HEK293 (cell line): ENCODE data around the gene ZDHHC17.
A peak's percentile ranks its signal among the peaks of the same experiment; 100 is the strongest.

Source experiments
- CTCF ChIA-PET: fragments of 350-600 bp; formaldehyde crosslinking; extraction: SDS; loops from one replicate; lab custom pipeline; 2021; ENCODE audit warnings: antibody characterized with exemption; lab: Yijun Ruan, JAX
- POLR2A ChIA-PET: fragments of 300-600 bp; formaldehyde crosslinking; extraction: SDS; loops from one replicate; lab custom pipeline; 2020; ENCODE audit warnings: antibody characterized with exemption, inconsistent platforms; lab: Yijun Ruan, JAX
- H3K27ac ChIP-seq: fragments of 200-500 bp; sonication (Bioruptor generic); 2 replicates; pipeline ENCODE4 v1.5.1; 2014; ENCODE audit warnings: low read depth, low read length, control low read depth, inconsistent platforms; ENCODE audit errors: extremely low read depth
- H3K36me3 ChIP-seq, 2 experiments: fragments of 200-500 bp in 1 of 2; sonication (Bioruptor generic) in 1 of 2; 1 replicate in 1 of 2; 2 replicates in 1 of 2; pipeline ENCODE4 v1.5.1; 2014 to 2017; ENCODE audit warnings: inconsistent platforms in 2 of 2, low read length in 2 of 2; ENCODE audit not compliant: control insufficient read depth in 2 of 2, insufficient read depth in 1 of 2
- H3K4me1 ChIP-seq: fragments of 200-500 bp; sonication (Bioruptor generic); 2 replicates; pipeline ENCODE4 v1.5.1; 2014; ENCODE audit warnings: mild to moderate bottlenecking, low read length, inconsistent platforms; ENCODE audit not compliant: control insufficient read depth, insufficient read depth
- H3K4me3 ChIP-seq: 2 replicates; pipeline ENCODE4 v1.5.1; 2011; ENCODE audit warnings: low read depth, mild to moderate bottlenecking, control low read depth, low read length, moderate library complexity
- H3K9me3 ChIP-seq: fragments of 200-500 bp; sonication (Bioruptor generic); 2 replicates; pipeline ENCODE4 v1.5.1; 2014; ENCODE audit warnings: low read depth, low read length, inconsistent platforms; ENCODE audit not compliant: control insufficient read depth, insufficient read depth
- ATF2 ChIP-seq: fragments of 450-650 bp; formaldehyde crosslinking; IDR thresholded peaks from 2 replicates; pipeline ENCODE4 v1.5.1; 2016; ENCODE audit warnings: missing biosample characterization, missing genetic modification characterization, low read depth
- BCL6B ChIP-seq: fragments of 450-650 bp; formaldehyde crosslinking; IDR thresholded peaks from 2 replicates; pipeline ENCODE4 v1.5.1; 2017; ENCODE audit warnings: missing biosample characterization, missing genetic modification characterization
- FEZF1 ChIP-seq: fragments of 450-650 bp; formaldehyde crosslinking; IDR thresholded peaks from 2 replicates; pipeline ENCODE4 v1.5.1; 2016; ENCODE audit warnings: missing biosample characterization, missing genetic modification characterization
- KLF10 ChIP-seq: fragments of 450-650 bp; IDR thresholded peaks from 2 replicates; pipeline ENCODE4 v1.5.1; 2018; ENCODE audit warnings: missing biosample characterization, mild to moderate bottlenecking, missing genetic modification characterization
- KLF8 ChIP-seq: fragments of 450-650 bp; formaldehyde crosslinking; IDR thresholded peaks from 2 replicates; pipeline ENCODE4 v1.5.1; 2016; ENCODE audit warnings: missing biosample characterization, missing genetic modification characterization
- PRDM1 ChIP-seq: fragments of 450-650 bp; formaldehyde crosslinking; IDR thresholded peaks from 2 replicates; pipeline ENCODE4; 2016; ENCODE audit warnings: missing biosample characterization, missing genetic modification characterization
- REPIN1 ChIP-seq: fragments of 450-650 bp; formaldehyde crosslinking; IDR thresholded peaks from 2 replicates; pipeline ENCODE4 v1.5.1; 2017; ENCODE audit warnings: missing biosample characterization, missing genetic modification characterization, low read depth
- ZNF184 ChIP-seq: fragments of 450-650 bp; IDR thresholded peaks from 2 replicates; pipeline ENCODE4 v1.5.1; 2018; ENCODE audit warnings: missing biosample characterization, mild to moderate bottlenecking, missing genetic modification characterization
- ZNF350 ChIP-seq: fragments of 450-650 bp; formaldehyde crosslinking; IDR thresholded peaks from 2 replicates; pipeline ENCODE4 v1.5.0; 2017; ENCODE audit warnings: missing biosample characterization, mild to moderate bottlenecking, missing genetic modification characterization
- ZNF473 ChIP-seq: fragments of 450-650 bp; formaldehyde crosslinking; IDR thresholded peaks from 2 replicates; pipeline ENCODE4 v1.5.1; 2017; ENCODE audit warnings: missing biosample characterization, missing genetic modification characterization
- ZNF549 ChIP-seq: fragments of 450-650 bp; IDR thresholded peaks from 2 replicates; pipeline ENCODE4 v1.5.1; 2018; ENCODE audit warnings: missing biosample characterization, missing genetic modification characterization, mild to moderate bottlenecking, inconsistent platforms, moderate library complexity
- ZNF558 ChIP-seq: fragments of 450-650 bp; formaldehyde crosslinking; IDR thresholded peaks from 2 replicates; pipeline ENCODE4 v1.5.1; 2016; ENCODE audit warnings: missing biosample characterization, missing genetic modification characterization
- ZNF692 ChIP-seq: fragments of 450-650 bp; formaldehyde crosslinking; IDR thresholded peaks from 2 replicates; pipeline ENCODE4 v1.5.1; 2016; ENCODE audit warnings: missing biosample characterization, missing genetic modification characterization
- ZNF843 ChIP-seq: fragments of 450-650 bp; formaldehyde crosslinking; IDR thresholded peaks from 2 replicates; pipeline ENCODE4 v1.5.1; 2016; ENCODE audit warnings: missing biosample characterization, missing genetic modification characterization
- ZSCAN23 ChIP-seq: fragments of 450-650 bp; formaldehyde crosslinking; IDR thresholded peaks from 2 replicates; pipeline ENCODE4 v1.5.1; 2016; ENCODE audit warnings: missing biosample characterization, missing genetic modification characterization
- ZSCAN30 ChIP-seq: fragments of 450-650 bp; IDR thresholded peaks from 2 replicates; pipeline ENCODE4 v1.5.1; 2018; ENCODE audit warnings: missing biosample characterization, mild to moderate bottlenecking, missing genetic modification characterization, moderate library complexity
- ZXDB ChIP-seq: fragments of 450-650 bp; formaldehyde crosslinking; IDR thresholded peaks from 2 replicates; pipeline ENCODE4 v1.5.1; 2016; ENCODE audit warnings: missing biosample characterization, missing genetic modification characterization
- TF ChIP-seq, protein P1 (sequence below): fragments of 450-650 bp; formaldehyde crosslinking; IDR thresholded peaks from 2 replicates; pipeline ENCODE4 v1.5.1; 2017; ENCODE audit warnings: missing biosample characterization, missing genetic modification characterization
- TF ChIP-seq, protein P2 (sequence below): fragments of 450-650 bp; formaldehyde crosslinking; IDR thresholded peaks from 2 replicates; pipeline ENCODE4 v1.5.1; 2016; ENCODE audit warnings: missing biosample characterization, missing genetic modification characterization

The ZDHHC17 gene

DNA sequence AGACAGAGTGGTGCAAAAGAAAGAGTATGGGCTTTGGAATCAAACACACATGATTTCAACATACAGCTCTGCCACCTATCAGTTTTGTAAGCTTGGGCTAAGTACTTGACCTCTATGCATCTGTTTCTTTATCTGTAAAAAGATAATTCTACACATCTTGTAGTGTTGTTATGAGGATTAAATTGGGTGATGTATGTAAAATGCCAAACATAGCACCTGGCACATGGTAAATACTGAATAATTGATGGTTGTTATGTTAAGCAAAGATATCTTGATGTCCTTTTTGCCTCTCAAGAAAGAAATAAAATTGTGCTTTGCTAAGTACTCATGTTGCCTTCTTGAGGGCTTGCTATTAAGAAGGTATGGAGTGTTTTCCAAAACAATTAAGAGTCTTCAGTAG, 117.2 kb downstream of the ZDHHC17 start (continued):
- no peak for TF ChIP-seq KLF10 (tag by site-specific recombination)
- TF ChIP-seq ZNF473 (tag by site-specific recombination) = no peak
- peak; percentile 73 for TF ChIP-seq ZNF843
- TF ChIP-seq ZXDB = peak; percentile 74
- no peak for TF ChIP-seq ZSCAN23
- TF ChIP-seq ZNF350 (tag by site-specific recombination) = no peak
- TF ChIP-seq ZNF558 = no peak
- TF ChIP-seq FEZF1 (tag by site-specific recombination) = peak; percentile 94
- TF ChIP-seq, protein P1, sequence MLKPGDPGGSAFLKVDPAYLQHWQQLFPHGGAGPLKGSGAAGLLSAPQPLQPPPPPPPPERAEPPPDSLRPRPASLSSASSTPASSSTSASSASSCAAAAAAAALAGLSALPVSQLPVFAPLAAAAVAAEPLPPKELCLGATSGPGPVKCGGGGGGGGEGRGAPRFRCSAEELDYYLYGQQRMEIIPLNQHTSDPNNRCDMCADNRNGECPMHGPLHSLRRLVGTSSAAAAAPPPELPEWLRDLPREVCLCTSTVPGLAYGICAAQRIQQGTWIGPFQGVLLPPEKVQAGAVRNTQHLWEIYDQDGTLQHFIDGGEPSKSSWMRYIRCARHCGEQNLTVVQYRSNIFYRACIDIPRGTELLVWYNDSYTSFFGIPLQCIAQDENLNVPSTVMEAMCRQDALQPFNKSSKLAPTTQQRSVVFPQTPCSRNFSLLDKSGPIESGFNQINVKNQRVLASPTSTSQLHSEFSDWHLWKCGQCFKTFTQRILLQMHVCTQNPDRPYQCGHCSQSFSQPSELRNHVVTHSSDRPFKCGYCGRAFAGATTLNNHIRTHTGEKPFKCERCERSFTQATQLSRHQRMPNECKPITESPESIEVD (tag by site-specific recombination) = peak; percentile 81
- TF ChIP-seq KLF8 (tag by site-specific recombination) = no peak

DNA sequence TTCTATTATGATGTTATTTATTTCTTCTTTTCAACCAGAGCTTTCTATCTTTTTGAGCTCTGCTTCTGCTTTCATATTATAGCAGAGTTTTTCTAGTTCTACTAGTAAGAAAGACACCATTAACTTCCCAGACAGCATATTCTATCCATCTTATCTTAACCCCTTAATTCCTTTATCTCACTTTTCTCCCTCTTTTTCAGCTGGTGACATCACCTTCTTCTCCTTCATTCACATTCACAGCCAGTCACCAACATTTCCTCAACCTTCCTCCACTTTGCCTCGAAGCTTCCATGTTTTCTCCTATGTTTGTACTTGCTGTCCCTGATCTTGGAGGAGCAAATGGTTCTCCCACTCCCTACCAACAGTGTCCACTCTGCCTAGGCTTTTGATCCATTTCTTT, 118.5 kb downstream of the ZDHHC17 start:
- H3K36me3 ChIP-seq = no peaks in the 10 kb centered on the region
- ChIA-PET POLR2A (no interaction called here), CTCF (interaction anchor here (0.7 kb wide), 1 partner anchor 74 kb away, joined by 3 read pairs; no protein-coding TSS in a partner anchor)
- no peak overlapping the region for H3K4me3 ChIP-seq
- peaks cover 22% of the 10 kb centered on the region for H3K4me1 ChIP-seq
- TF ChIP-seq PRDM1 (tag by site-specific recombination) (0 out of 2 replicates have a peak, but pooled peaks have one; percentile 5), FEZF1 (tag by site-specific recombination) (peak; percentile 75), ZNF692 (tag by site-specific recombination) (no peak), ZNF184 (tag by site-specific recombination) (no peak), ATF2 (tag by site-specific recombination) (peak; percentile 51), REPIN1 (tag by site-specific recombination) (no peak)
- TF ChIP-seq, protein P2, sequence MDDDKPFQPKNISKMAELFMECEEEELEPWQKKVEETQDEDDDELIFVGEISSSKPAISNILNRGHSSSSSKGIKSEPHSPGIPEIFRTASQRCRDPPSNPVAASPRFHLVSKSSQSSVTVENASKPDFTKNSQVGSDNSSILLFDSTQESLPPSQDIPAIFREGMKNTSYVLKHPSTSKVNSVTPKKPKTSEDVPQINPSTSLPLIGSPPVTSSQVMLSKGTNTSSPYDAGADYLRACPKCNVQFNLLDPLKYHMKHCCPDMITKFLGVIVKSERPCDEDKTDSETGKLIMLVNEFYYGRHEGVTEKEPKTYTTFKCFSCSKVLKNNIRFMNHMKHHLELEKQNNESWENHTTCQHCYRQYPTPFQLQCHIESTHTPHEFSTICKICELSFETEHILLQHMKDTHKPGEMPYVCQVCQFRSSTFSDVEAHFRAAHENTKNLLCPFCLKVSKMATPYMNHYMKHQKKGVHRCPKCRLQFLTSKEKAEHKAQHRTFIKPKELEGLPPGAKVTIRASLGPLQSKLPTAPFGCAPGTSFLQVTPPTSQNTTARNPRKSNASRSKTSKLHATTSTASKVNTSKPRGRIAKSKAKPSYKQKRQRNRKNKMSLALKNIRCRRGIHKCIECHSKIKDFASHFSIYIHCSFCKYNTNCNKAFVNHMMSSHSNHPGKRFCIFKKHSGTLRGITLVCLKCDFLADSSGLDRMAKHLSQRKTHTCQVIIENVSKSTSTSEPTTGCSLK (tag by site-specific recombination) = no peak
- no peaks in the 10 kb centered on the region for H3K9me3 ChIP-seq
- no peak overlapping the region for H3K27ac ChIP-seq

GRCh38 chr12:76883151-76883550, 119.2 kb downstream of the ZDHHC17 start:
- TF ChIP-seq BCL6B (tag by site-specific recombination) (no peak), ZSCAN30 (tag by site-specific recombination) (no peak), PRDM1 (tag by site-specific recombination) (no peak), ZNF549 (tag by site-specific recombination) (no peak)
- H3K4me3 ChIP-seq = no peak overlapping the region
- no peaks in the 10 kb centered on the region for H3K9me3 ChIP-seq
- CTCF ChIA-PET = interaction anchor here (0.6 to 1.2 kb wide), 2 partner anchors 10 to 92 kb away, joined by 3 read pairs; no protein-coding TSS in a partner anchor
- peaks cover 19% of the 10 kb centered on the region for H3K4me1 ChIP-seq
- H3K27ac ChIP-seq = no peak overlapping the region
- POLR2A ChIA-PET = no interaction called here
- no peaks in the 10 kb centered on the region for H3K36me3 ChIP-seq
